ENCODE measurements around the gene UBAC2. TPM values are rescaled to one million over a fixed set of nuclear protein-coding genes. Genes with fewer than 3 reads are reported as not detected.

Gene UBAC2
- polyA plus RNA-seq, 2 donors: 63.0 to 70.1 TPM

DNA sequence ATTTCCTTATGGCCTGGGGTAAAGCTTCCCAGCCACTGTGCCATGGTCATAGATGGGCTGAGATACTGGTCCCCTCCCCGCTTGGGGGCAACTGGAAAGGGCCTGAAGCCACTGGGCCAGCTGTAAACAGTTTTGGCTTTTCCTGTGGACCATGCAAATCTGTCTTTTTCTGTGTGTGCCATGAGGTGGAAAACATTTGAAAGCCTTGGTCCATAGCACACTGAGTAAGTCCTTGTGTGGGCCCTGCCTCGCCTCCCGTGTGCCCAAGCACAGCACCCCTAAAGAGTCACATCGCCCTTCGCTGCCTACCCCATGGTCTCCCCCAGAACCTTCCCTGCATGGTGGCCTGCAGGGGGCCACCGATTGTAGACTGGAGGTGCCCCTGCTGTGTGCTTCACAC, 158.9 kb downstream of the UBAC2 start:
- Histone ChIP-seq H3K4me3 (ENCODE audit: low read depth in 1 of 2, low read length in 2 of 2) (no peak overlapping the region), H3K27me3 (ENCODE audit: control insufficient read depth in 1 of 2, insufficient read depth in 2 of 2, low read length in 2 of 2) (no peaks in the 10 kb centered on the region), H3K4me1 (ENCODE audit: control insufficient read depth in 2 of 2, insufficient read depth in 2 of 2, low read length in 1 of 2) (peaks cover 0 to 14% of the 10 kb centered on the region in 2 donors), H3K9me3 (ENCODE audit: control insufficient read depth in 2 of 2, insufficient read depth in 1 of 2, low read depth in 1 of 2, low read length in 1 of 2) (no peaks in the 10 kb centered on the region), H3K36me3 (ENCODE audit: control insufficient read depth in 2 of 2, insufficient read depth in 2 of 2, low read length in 1 of 2) (peaks cover 5 to 18% of the 10 kb centered on the region in 2 donors), H3K27ac (ENCODE audit: low read depth in 2 of 2, low read length in 1 of 2) (no peak overlapping the region)
- 87 to 89% methylated on average over 6 of the region's 6 CpGs for WGBS, 2 donors

DNA sequence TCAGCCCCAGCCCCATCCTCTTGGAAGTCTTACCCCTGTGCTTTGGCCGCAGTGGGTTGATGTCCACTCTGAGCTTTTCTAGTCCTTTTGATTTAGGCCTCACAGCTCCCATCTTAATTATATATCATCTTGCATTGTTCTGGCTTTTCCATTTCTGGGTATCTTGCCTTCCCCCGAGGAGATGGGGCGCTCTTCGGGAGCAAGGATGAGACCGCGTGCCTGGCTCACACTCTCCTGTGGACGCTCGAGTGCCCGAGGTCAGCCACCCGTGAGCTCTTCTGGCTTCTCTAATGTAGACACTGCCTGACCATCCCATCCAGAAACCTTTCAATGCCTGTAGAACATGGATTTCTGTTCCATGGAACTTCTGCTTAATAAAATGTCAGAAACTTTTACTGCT, 160.0 kb downstream of the UBAC2 start:
- Histone ChIP-seq H3K27ac (ENCODE audit: low read depth in 2 of 2, low read length in 1 of 2) (no peak overlapping the region), H3K36me3 (ENCODE audit: control insufficient read depth in 2 of 2, insufficient read depth in 2 of 2, low read length in 1 of 2) (peaks cover 5 to 11% of the 10 kb centered on the region in 2 donors)
- WGBS, 2 donors: 94 to 95% methylated on average over 10 of the region's 10 CpGs

DNA sequence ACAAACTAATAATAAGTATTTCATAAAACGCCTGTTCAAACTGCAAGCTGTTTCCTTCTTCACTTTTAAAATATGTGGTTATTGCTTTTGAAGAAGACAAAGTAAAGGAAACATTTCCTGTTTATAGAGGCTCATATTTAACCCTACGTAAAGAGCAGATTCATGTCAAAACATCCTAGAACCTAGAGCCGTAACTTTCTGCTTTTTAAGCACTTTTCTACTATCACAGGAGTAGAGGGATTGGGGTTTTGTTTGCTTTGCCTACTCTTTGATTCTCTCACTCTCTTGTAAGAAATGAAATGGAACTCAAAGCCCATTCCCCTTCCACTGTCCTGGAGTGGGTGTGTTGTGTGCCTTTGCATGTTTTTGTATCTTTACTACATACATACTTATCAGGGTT, 160.5 kb downstream of the UBAC2 start:
- no peak overlapping the region for H3K4me3 ChIP-seq (ENCODE audit: low read depth in 1 of 2, low read length in 2 of 2)
- H3K9me3 ChIP-seq (ENCODE audit: control insufficient read depth in 2 of 2, insufficient read depth in 1 of 2, low read depth in 1 of 2, low read length in 1 of 2): no peaks in the 10 kb centered on the region
- peaks cover 0 to 3% of the 10 kb centered on the region in 2 donors for H3K4me1 ChIP-seq (ENCODE audit: control insufficient read depth in 2 of 2, insufficient read depth in 2 of 2, low read length in 1 of 2)
- WGBS, 2 donors: 83 to 86% methylated on average over 3 of the region's 3 CpGs
- H3K27ac ChIP-seq (ENCODE audit: low read depth in 2 of 2, low read length in 1 of 2): peak overlapping the region; percentile 11 to 13
- H3K27me3 ChIP-seq (ENCODE audit: control insufficient read depth in 1 of 2, insufficient read depth in 2 of 2, low read length in 2 of 2): no peaks in the 10 kb centered on the region
- peaks cover 5 to 9% of the 10 kb centered on the region in 2 donors for H3K36me3 ChIP-seq (ENCODE audit: control insufficient read depth in 2 of 2, insufficient read depth in 2 of 2, low read length in 1 of 2)

More for the DNA sequence above, 160.0 kb downstream of the UBAC2 start:
- no peaks in the 10 kb centered on the region for H3K9me3 ChIP-seq (ENCODE audit: control insufficient read depth in 2 of 2, insufficient read depth in 1 of 2, low read depth in 1 of 2, low read length in 1 of 2)
- H3K4me1 ChIP-seq (ENCODE audit: control insufficient read depth in 2 of 2, insufficient read depth in 2 of 2, low read length in 1 of 2): peaks cover 0 to 6% of the 10 kb centered on the region in 2 donors
- no peak overlapping the region for H3K4me3 ChIP-seq (ENCODE audit: low read depth in 1 of 2, low read length in 2 of 2)
- no peaks in the 10 kb centered on the region for H3K27me3 ChIP-seq (ENCODE audit: control insufficient read depth in 1 of 2, insufficient read depth in 2 of 2, low read length in 2 of 2)

DNA sequence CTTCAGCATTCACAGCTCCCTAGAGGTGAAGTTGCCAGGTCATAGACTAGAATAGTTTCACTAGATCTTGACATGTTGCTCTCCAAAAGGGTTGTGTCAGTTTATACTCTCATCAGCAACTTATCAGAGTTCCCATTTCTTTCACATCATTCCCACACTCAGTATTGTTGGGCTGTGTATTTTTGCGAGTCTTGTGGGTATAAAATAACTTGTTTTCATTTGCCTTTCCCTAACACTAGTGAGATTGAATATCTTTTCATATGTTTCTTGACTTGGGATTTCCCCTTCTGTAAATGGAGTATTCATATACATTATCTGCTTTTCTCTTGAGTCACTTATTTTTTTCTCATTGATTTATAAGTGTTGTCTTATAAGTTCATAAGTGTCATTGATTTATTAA, 161.7 kb downstream of the UBAC2 start:
- no peaks in the 10 kb centered on the region for H3K27me3 ChIP-seq (ENCODE audit: control insufficient read depth in 1 of 2, insufficient read depth in 2 of 2, low read length in 2 of 2)
- 76 to 84% methylated on average over 1 of the region's 1 CpG for WGBS, 2 donors

DNA sequence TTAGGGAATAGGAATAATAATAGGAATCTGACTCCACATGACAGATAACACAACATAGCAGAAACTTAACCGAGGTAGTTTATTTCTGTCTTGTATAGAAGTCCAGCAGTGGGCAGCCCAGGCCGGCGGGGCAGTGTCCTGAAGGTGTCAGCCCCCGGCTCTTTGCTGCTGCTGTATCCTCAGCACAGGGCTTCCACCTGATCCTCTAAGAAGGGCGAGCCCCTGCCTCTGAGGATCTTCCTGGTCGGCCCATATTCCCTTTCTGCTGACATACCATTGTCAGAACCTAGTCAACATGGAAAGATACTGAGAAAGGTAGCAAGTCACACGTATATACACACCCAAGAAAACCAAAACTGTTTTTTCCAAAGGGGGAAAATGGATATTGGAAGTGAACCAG, 162.7 kb downstream of the UBAC2 start:
- no peaks in the 10 kb centered on the region for H3K9me3 ChIP-seq (ENCODE audit: control insufficient read depth in 2 of 2, insufficient read depth in 1 of 2, low read depth in 1 of 2, low read length in 1 of 2)
- peaks cover 3 to 5% of the 10 kb centered on the region in 2 donors for H3K36me3 ChIP-seq (ENCODE audit: control insufficient read depth in 2 of 2, insufficient read depth in 2 of 2, low read length in 1 of 2)
- H3K4me3 ChIP-seq (ENCODE audit: low read depth in 1 of 2, low read length in 2 of 2): no peak overlapping the region
- peaks cover 0 to 2% of the 10 kb centered on the region in 2 donors for H3K4me1 ChIP-seq (ENCODE audit: control insufficient read depth in 2 of 2, insufficient read depth in 2 of 2, low read length in 1 of 2)
- no peaks in the 10 kb centered on the region for H3K27me3 ChIP-seq (ENCODE audit: control insufficient read depth in 1 of 2, insufficient read depth in 2 of 2, low read length in 2 of 2)
- H3K27ac ChIP-seq (ENCODE audit: low read depth in 2 of 2, low read length in 1 of 2): peak overlapping the region in 1 of 2 donors; percentile 11
- 85 to 87% methylated on average over 7 of the region's 7 CpGs for WGBS, 2 donors

More for the DNA sequence above, 161.7 kb downstream of the UBAC2 start:
- Histone ChIP-seq H3K4me3 (ENCODE audit: low read depth in 1 of 2, low read length in 2 of 2) (no peak overlapping the region), H3K4me1 (ENCODE audit: control insufficient read depth in 2 of 2, insufficient read depth in 2 of 2, low read length in 1 of 2) (peaks cover 0 to 2% of the 10 kb centered on the region in 2 donors), H3K36me3 (ENCODE audit: control insufficient read depth in 2 of 2, insufficient read depth in 2 of 2, low read length in 1 of 2) (peaks cover 5 to 9% of the 10 kb centered on the region in 2 donors), H3K27ac (ENCODE audit: low read depth in 2 of 2, low read length in 1 of 2) (no peak overlapping the region), H3K9me3 (ENCODE audit: control insufficient read depth in 2 of 2, insufficient read depth in 1 of 2, low read depth in 1 of 2, low read length in 1 of 2) (no peaks in the 10 kb centered on the region)

DNA sequence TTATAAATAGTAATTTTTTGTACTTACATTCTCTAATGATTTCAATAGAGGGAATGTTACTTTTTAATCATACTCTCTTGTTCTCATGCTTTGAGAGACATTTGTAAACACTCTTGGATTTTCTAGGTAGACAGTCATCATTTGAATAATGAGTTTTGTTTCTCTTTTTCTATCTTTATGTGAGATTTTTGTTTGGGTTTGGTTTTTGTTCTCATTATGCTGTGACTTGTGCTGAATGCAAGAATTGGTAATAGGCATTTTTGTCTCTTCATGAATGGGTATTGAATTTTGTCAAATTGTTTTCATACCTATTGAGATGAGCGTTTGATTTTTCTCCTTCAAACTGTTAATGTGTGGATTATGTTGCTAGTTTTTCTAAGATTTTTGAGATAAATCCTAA, 163.3 kb downstream of the UBAC2 start:
- H3K36me3 ChIP-seq (ENCODE audit: control insufficient read depth in 2 of 2, insufficient read depth in 2 of 2, low read length in 1 of 2): peaks cover 3 to 6% of the 10 kb centered on the region in 2 donors
- H3K27me3 ChIP-seq (ENCODE audit: control insufficient read depth in 1 of 2, insufficient read depth in 2 of 2, low read length in 2 of 2): no peaks in the 10 kb centered on the region
- H3K4me1 ChIP-seq (ENCODE audit: control insufficient read depth in 2 of 2, insufficient read depth in 2 of 2, low read length in 1 of 2): peaks cover 0 to 2% of the 10 kb centered on the region in 2 donors
- H3K27ac ChIP-seq (ENCODE audit: low read depth in 2 of 2, low read length in 1 of 2): no peak overlapping the region
- no peak overlapping the region for H3K4me3 ChIP-seq (ENCODE audit: low read depth in 1 of 2, low read length in 2 of 2)
- WGBS, 2 donors: 78 to 80% methylated on average over 1 of the region's 1 CpG
- H3K9me3 ChIP-seq (ENCODE audit: control insufficient read depth in 2 of 2, insufficient read depth in 1 of 2, low read depth in 1 of 2, low read length in 1 of 2): no peaks in the 10 kb centered on the region

DNA sequence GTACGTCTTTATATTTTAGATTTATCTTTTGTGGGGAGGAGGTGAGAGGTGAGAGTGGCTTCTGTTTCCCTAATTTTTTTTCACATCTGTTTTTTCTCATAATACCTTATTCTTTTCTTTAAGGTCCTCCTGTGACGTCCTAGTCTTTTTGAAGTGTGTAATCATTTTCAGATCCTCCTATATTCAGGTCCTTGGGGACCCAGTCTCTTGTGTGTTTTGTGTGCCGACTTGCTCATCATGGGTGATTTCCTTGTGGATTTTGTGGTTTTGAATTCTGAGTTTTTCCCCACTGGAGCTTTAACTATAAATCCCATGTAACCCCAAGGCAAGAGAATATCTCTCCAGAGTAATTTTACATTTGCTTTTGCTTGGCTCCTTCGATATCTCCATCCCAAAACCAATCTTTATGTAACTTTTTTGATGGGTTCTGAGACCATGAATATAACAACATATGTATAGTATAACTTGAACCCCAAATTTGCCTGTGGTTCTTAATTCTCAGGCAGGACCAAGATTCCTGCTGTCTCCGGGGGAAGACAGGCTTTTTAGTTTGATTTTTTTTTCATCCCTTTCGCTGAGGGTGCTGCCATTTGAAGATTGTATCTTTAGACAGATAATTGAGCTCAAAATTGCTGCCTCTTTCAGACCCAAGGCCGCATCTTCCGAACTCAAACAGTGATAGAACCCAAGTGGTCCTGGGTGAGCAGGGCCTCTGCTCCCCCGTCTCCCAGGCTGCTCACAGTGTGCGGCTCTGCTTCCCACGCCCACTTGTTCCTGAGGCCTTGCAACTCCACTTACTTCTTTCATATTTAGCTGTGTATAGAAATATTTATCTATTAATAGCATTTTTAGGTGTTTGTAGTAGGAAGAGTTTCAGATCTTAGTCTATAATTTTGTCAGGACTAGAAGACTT, 165.7 kb downstream of the UBAC2 start:
- no peaks in the 10 kb centered on the region for H3K9me3 ChIP-seq (ENCODE audit: control insufficient read depth in 2 of 2, insufficient read depth in 1 of 2, low read depth in 1 of 2, low read length in 1 of 2)
- no peak overlapping the region for H3K4me3 ChIP-seq (ENCODE audit: low read depth in 1 of 2, low read length in 2 of 2)
- H3K27ac ChIP-seq (ENCODE audit: low read depth in 2 of 2, low read length in 1 of 2): no peak overlapping the region
- peaks cover 3 to 5% of the 10 kb centered on the region in 2 donors for H3K36me3 ChIP-seq (ENCODE audit: control insufficient read depth in 2 of 2, insufficient read depth in 2 of 2, low read length in 1 of 2)
- 89 to 93% methylated on average over 11 of the region's 11 CpGs for WGBS, 2 donors
- H3K27me3 ChIP-seq (ENCODE audit: control insufficient read depth in 1 of 2, insufficient read depth in 2 of 2, low read length in 2 of 2): no peaks in the 10 kb centered on the region
- H3K4me1 ChIP-seq (ENCODE audit: control insufficient read depth in 2 of 2, insufficient read depth in 2 of 2, low read length in 1 of 2): peaks cover 0 to 2% of the 10 kb centered on the region in 2 donors

DNA sequence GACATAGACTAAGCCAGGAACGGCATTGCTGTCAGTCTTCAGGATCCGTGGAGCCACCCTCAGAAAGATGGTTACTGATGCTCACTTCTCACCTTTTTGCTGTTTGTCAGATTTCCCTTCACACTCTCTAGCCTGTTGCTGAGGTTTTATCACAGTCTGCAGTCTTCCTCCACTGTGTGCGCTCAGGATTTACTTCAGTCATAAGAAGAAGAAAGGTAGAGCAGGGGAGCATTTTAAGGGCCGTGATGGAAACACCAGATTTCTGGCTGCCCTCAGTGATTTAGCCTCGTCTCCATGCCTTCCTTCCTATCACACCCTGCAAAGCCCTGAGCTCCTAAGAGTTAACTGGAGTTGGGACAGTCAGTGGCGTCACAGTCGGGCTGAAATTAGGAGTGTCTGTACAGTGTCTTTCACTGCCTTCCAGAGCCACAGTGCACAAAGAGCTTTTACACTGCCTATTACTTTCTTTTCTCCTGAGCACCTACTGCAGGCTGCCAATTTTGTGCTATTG, 166.5 kb downstream of the UBAC2 start:
- 84 to 86% methylated on average over 7 of the region's 7 CpGs for WGBS, 2 donors
- Histone ChIP-seq H3K27ac (ENCODE audit: low read depth in 2 of 2, low read length in 1 of 2) (no peak overlapping the region), H3K4me3 (ENCODE audit: low read depth in 1 of 2, low read length in 2 of 2) (no peak overlapping the region), H3K9me3 (ENCODE audit: control insufficient read depth in 2 of 2, insufficient read depth in 1 of 2, low read depth in 1 of 2, low read length in 1 of 2) (no peaks in the 10 kb centered on the region), H3K27me3 (ENCODE audit: control insufficient read depth in 1 of 2, insufficient read depth in 2 of 2, low read length in 2 of 2) (no peaks in the 10 kb centered on the region), H3K4me1 (ENCODE audit: control insufficient read depth in 2 of 2, insufficient read depth in 2 of 2, low read length in 1 of 2) (peaks cover 0 to 2% of the 10 kb centered on the region in 2 donors), H3K36me3 (ENCODE audit: control insufficient read depth in 2 of 2, insufficient read depth in 2 of 2, low read length in 1 of 2) (peaks cover 0 to 8% of the 10 kb centered on the region in 2 donors)

DNA sequence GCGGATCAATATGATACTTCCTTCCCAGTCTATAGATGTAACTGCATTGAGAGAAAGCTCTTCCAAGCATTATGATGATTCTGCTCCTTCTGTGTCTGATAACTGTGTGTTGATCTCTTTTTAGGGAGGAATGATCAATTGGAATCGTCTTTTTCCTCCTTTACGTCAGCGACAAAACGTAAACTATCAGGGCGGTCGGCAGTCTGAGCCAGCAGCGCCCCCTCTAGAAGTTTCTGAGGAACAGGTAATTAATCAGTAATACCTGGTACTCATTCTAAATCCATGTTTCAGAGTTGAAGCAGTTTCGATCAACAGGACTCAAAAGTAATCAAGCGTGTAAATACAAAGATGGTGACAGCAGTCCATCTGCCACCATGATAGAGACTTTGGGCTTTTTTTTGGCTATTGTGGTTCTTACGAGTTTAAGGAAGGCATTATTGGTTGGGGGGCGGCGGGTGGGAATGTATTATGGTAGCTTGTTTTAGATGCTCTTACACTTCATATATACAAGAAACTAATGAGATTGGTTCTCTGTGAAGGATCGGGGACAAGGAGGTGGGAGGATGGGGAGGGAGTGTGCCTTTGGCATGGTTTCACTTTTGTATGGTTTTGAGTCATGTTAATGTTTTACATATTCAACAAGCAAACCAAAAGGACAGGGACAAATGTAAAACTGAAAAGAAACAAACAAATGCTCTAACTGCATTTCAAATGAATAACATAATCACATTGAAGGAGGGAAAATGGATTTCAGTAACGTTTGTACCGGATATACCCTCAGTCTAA, 167.2 kb downstream of the UBAC2 start:
- WGBS, 2 donors: 90 to 91% methylated on average over 16 of the region's 16 CpGs
- Histone ChIP-seq H3K27me3 (ENCODE audit: control insufficient read depth in 1 of 2, insufficient read depth in 2 of 2, low read length in 2 of 2) (no peaks in the 10 kb centered on the region), H3K4me3 (ENCODE audit: low read depth in 1 of 2, low read length in 2 of 2) (no peak overlapping the region), H3K27ac (ENCODE audit: low read depth in 2 of 2, low read length in 1 of 2) (no peak overlapping the region), H3K4me1 (ENCODE audit: control insufficient read depth in 2 of 2, insufficient read depth in 2 of 2, low read length in 1 of 2) (peaks cover 0 to 2% of the 10 kb centered on the region in 2 donors), H3K36me3 (ENCODE audit: control insufficient read depth in 2 of 2, insufficient read depth in 2 of 2, low read length in 1 of 2) (peaks cover 0 to 8% of the 10 kb centered on the region in 2 donors), H3K9me3 (ENCODE audit: control insufficient read depth in 2 of 2, insufficient read depth in 1 of 2, low read depth in 1 of 2, low read length in 1 of 2) (no peaks in the 10 kb centered on the region)
